Measurements from ENCODE around the gene BAZ2B. TPM values are rescaled to one million over a fixed set of nuclear protein-coding genes. Genes with fewer than 3 reads are reported as not detected.

The BAZ2B gene
- polyA plus RNA-seq, 1 of the 3 experiments (the other 2 are of a cell fraction) = 10.2 TPM

- Histone ChIP-seq H3K79me2 (ENCODE audit: insufficient read depth) (no peaks in the 10 kb centered on the region), H3K4me2 (no peak overlapping the region), H3K9me3 (0 out of 2 replicates have a peak, but pooled peaks cover 5% of the 10 kb centered on the region), H3K4me3 (ENCODE audit: low read depth in 2 of 2, low read length in 1 of 2) (no peak overlapping the region), H4K20me1 (ENCODE audit: insufficient read depth) (no peaks in the 10 kb centered on the region), H3F3A (replicated peaks; ENCODE audit: insufficient read depth) (no peaks in the 10 kb centered on the region), H3K27me3 (ENCODE audit: insufficient read depth) (no peaks in the 10 kb centered on the region), H3K27ac (ENCODE audit: low read depth in 2 of 2, low read length in 1 of 2) (no peak overlapping the region), H3K4me1 (ENCODE audit: control insufficient read depth in 1 of 2, insufficient read depth in 2 of 2, low read depth in 1 of 2, low read length in 1 of 2) (no peaks in the 10 kb centered on the region), H3K36me3 (replicated peaks in 1 of 2; ENCODE audit: control insufficient read depth in 1 of 2, insufficient read depth in 2 of 2, low read length in 1 of 2) (no peaks in the 10 kb centered on the region), H2AFZ (ENCODE audit: low read depth) (no peak overlapping the region), H3K9ac (no peak overlapping the region), H3K9me2 (no peaks in the 10 kb centered on the region)
- no peak for TF ChIP-seq TCF12 (IDR thresholded peaks at IDR 0.05)
- TF ChIP-seq RCOR1 (IDR thresholded peaks at IDR 0.05; ENCODE audit: low read length) = no peak
- no peak for TF ChIP-seq USF1 (IDR thresholded peaks at IDR 0.05; ENCODE audit: borderline replicate concordance, low read depth)
- TF ChIP-seq POLR2AphosphoS5 (IDR thresholded peaks at IDR 0.05; ENCODE audit: low read depth, low read length) = no peak
- TF ChIP-seq RAD21 (IDR thresholded peaks at IDR 0.05; ENCODE audit: low read length) = no peak
- TF ChIP-seq MXI1 (IDR thresholded peaks at IDR 0.05; ENCODE audit: low read depth, low read length) = no peak
- TF ChIP-seq NFIC (IDR thresholded peaks at IDR 0.05; ENCODE audit: borderline replicate concordance) = no peak
- TF ChIP-seq YY1 (IDR thresholded peaks at IDR 0.05; ENCODE audit: low read depth) = no peak
- TF ChIP-seq JUND (IDR thresholded peaks at IDR 0.05) = no peak
- no peak for TF ChIP-seq NRF1 (IDR thresholded peaks at IDR 0.05; ENCODE audit: low read depth, low read length)
- TF ChIP-seq CTCF (IDR thresholded peaks at IDR 0.05) = no peak
- TF ChIP-seq TAF1 (IDR thresholded peaks at IDR 0.05; ENCODE audit: borderline replicate concordance, low read depth, low read length) = no peak
- TF ChIP-seq FOSL2 (IDR thresholded peaks at IDR 0.05; ENCODE audit: borderline replicate concordance, low read depth) = no peak
- TF ChIP-seq, protein P1, sequence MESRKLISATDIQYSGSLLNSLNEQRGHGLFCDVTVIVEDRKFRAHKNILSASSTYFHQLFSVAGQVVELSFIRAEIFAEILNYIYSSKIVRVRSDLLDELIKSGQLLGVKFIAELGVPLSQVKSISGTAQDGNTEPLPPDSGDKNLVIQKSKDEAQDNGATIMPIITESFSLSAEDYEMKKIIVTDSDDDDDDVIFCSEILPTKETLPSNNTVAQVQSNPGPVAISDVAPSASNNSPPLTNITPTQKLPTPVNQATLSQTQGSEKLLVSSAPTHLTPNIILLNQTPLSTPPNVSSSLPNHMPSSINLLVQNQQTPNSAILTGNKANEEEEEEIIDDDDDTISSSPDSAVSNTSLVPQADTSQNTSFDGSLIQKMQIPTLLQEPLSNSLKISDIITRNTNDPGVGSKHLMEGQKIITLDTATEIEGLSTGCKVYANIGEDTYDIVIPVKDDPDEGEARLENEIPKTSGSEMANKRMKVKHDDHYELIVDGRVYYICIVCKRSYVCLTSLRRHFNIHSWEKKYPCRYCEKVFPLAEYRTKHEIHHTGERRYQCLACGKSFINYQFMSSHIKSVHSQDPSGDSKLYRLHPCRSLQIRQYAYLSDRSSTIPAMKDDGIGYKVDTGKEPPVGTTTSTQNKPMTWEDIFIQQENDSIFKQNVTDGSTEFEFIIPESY (IDR thresholded peaks at IDR 0.05; ENCODE audit: borderline replicate concordance, low read depth) = no peak
- no peak for TF ChIP-seq RXRA (IDR thresholded peaks at IDR 0.05; ENCODE audit: borderline replicate concordance, low read depth)
- no peak for TF ChIP-seq SMC3 (IDR thresholded peaks at IDR 0.05; ENCODE audit: low read depth, low read length)
- ChIA-PET CTCF (no interaction called here), POLR2A (no interaction called here)
- DNase-seq = no peak
Observed at GRCh38 chr2:159307942-159308341, 308.4 kb downstream of the BAZ2B start.
